ENCODE data around the gene UGT1A10. TPM values are rescaled to one million over a fixed set of nuclear protein-coding genes. Genes with fewer than 3 reads are reported as not detected.
"Not testable (repeated sequence)": the region's sequence is repeated elsewhere in the genome, so short reads cannot be mapped to it uniquely, and the experiment has no call there.

UGT1A10 gene
- total RNA-seq, 2 donors from 2014 or later, result not detected

GRCh38 chr2:233650981-233651380, 14.7 kb downstream of the UGT1A10 start:
- DNase-seq (ENCODE audit: low spot score), result no peak
- intact Hi-C loops (cut with DNase I), result no loop called here

GRCh38 chr2:233651430-233651829, 15.2 kb downstream of the UGT1A10 start:
- intact Hi-C loops (cut with DNase I), result no loop called here
- no peak for DNase-seq (ENCODE audit: low spot score)

- intact Hi-C loops (cut with DNase I), result no loop called here
- no peak for DNase-seq (ENCODE audit: low spot score)
Observed at GRCh38 chr2:233654501-233654900, 18.3 kb downstream of the UGT1A10 start.

- intact Hi-C loops (cut with DNase I), result no loop called here
- DNase-seq (ENCODE audit: low spot score), result no peak
Observed at GRCh38 chr2:233655043-233655442, 18.8 kb downstream of the UGT1A10 start.

GRCh38 chr2:233655943-233656342, 19.7 kb downstream of the UGT1A10 start:
- intact Hi-C loops (cut with DNase I); DNase-seq (ENCODE audit: low spot score): not testable (repeated sequence)

GRCh38 chr2:233656443-233656842, 20.2 kb downstream of the UGT1A10 start:
- intact Hi-C loops (cut with DNase I), result no loop called here
- no peak for DNase-seq (ENCODE audit: low spot score)

- no peak for DNase-seq (ENCODE audit: low spot score)
- intact Hi-C loops (cut with DNase I), result no loop called here
Observed at GRCh38 chr2:233658610-233659009, 22.4 kb downstream of the UGT1A10 start.

GRCh38 chr2:233663911-233664310, 27.7 kb downstream of the UGT1A10 start:
- DNase-seq (ENCODE audit: low spot score), result no peak
- intact Hi-C loops (cut with DNase I), result no loop called here

GRCh38 chr2:233668605-233669260, 32.5 kb downstream of the UGT1A10 start:
- no peak for DNase-seq (ENCODE audit: low spot score)
- intact Hi-C loops (cut with DNase I), result no loop called here

- no peak for DNase-seq (ENCODE audit: low spot score)
- intact Hi-C loops (cut with DNase I), result no loop called here
Observed at GRCh38 chr2:233671290-233672161, 35.3 kb downstream of the UGT1A10 start, which contains the start of gene UGT1A9. TSS of gene UGT1A9 (plus strand) at chr2:233671898. CDS start at chr2:233671935, 37 bp downstream.

- intact Hi-C loops (cut with DNase I), result no loop called here
- DNase-seq (ENCODE audit: low spot score), result no peak
Observed at GRCh38 chr2:233672886-233673285, 36.6 kb downstream of the UGT1A10 start.

GRCh38 chr2:233673896-233674295, 37.6 kb downstream of the UGT1A10 start:
- intact Hi-C loops (cut with DNase I), result no loop called here
- no peak for DNase-seq (ENCODE audit: low spot score)

- DNase-seq (ENCODE audit: low spot score), result no peak
- intact Hi-C loops (cut with DNase I), result no loop called here
Observed at GRCh38 chr2:233674314-233674713, 38.1 kb downstream of the UGT1A10 start.

- no peak for DNase-seq (ENCODE audit: low spot score)
- intact Hi-C loops (cut with DNase I), result no loop called here
Observed at GRCh38 chr2:233674995-233675394, 38.7 kb downstream of the UGT1A10 start.

- no peak for DNase-seq (ENCODE audit: low spot score)
- intact Hi-C loops (cut with DNase I), result no loop called here
Observed at GRCh38 chr2:233676046-233676445, 39.8 kb downstream of the UGT1A10 start.

GRCh38 chr2:233679196-233679595, 42.9 kb downstream of the UGT1A10 start:
- DNase-seq (ENCODE audit: low spot score), result no peak
- intact Hi-C loops (cut with DNase I), result no loop called here

GRCh38 chr2:233680361-233681045, 44.3 kb downstream of the UGT1A10 start:
- intact Hi-C loops (cut with DNase I), result no loop called here
- DNase-seq (ENCODE audit: low spot score), result no peak

- DNase-seq (ENCODE audit: low spot score), result no peak
- intact Hi-C loops (cut with DNase I), result no loop called here
Observed at GRCh38 chr2:233681521-233682099, 45.4 kb downstream of the UGT1A10 start, which contains the start of gene UGT1A7. TSS of gene UGT1A7 (plus strand) at chr2:233681901. CDS start at chr2:233681938, 37 bp downstream.

GRCh38 chr2:233684640-233685039, 48.4 kb downstream of the UGT1A10 start:
- DNase-seq (ENCODE audit: low spot score), result no peak
- intact Hi-C loops (cut with DNase I), result no loop called here

- intact Hi-C loops (cut with DNase I), result no loop called here
- no peak for DNase-seq (ENCODE audit: low spot score)
Observed at GRCh38 chr2:233686928-233687327, 50.7 kb downstream of the UGT1A10 start.
